Stimulated activated CD8-positive, alpha-beta memory T cell treated with anti-CD3 and anti-CD28 coated beads, Interleukin-4, amount 100 ng/mL, for 48 hours (primary cell): ENCODE measurements around the gene CCR7.

Experiments used
- DNase-seq: peaks from one replicate; pipeline ENCODE4 v3.0.0-alpha.2; 2020

CCR7 gene

DNA sequence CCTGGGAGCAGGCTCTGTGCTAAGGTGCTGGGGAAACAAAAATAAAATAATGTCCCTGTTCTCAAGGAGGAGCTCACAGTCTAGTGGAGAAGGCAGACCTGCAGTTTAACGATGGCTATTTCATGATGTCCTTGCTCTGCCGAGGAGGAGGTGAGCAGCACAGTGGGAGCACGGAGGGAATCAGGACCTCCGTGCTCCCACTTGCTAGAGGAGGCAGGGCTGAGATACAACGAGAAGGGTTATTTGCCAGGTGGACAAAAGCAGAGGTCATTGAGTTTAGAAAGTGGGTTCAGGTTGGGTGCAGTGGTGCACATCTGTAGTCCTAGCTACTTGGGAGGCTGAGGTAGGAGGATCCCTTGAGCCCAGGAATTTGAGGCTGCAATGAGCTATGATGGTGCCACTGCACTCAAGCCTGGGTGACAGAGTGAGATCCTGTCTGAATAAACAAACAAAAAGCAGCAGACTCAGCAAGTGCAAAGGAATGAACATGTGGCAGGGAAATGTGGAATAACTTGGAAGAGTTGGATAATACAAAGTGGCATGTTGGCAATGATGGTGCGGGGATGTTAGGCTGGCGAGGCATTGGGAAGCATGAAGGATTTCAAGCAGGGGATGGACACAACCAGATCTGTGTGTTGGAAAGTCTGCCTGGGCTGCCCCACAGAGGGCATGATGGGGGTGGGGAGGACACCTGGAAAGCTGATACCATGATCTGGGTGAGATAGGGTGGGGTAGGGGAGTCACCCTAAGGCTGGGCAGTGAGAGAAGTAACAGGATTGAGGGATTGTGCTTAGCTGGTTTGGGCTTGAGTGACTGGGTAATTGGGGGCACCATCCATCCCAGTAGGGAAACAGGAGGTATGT, 51.0 kb downstream of the CCR7 start:
- DNase-seq, result no peak

DNA sequence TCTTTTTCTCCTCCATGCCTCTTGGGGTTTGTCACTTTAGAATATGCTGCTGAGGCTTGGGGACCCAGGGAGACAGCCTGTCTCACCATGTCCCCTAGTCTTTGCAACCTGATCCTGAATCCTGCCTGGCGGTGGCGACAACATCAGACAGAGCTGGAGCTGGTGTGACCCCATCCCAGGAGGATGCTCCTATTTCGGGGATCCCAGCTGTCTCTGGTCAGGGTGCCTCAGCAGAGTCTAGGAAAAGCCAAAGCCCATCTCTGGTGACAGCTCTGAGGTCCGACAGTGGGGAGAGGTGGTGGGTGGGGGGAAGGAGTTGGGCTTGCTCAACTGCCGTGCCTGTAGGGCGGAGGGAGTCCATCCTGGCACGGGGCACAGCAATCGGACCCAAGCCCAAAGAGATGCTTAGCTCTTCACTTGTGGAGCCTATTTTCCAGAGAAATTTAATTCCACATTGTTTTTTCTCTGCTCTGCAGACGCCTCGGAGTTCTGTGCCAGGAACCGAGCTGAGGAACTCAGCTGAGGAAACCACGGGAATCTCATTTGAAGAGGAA, 53.5 kb downstream of the CCR7 start:
- DNase-seq, result no peak

DNA sequence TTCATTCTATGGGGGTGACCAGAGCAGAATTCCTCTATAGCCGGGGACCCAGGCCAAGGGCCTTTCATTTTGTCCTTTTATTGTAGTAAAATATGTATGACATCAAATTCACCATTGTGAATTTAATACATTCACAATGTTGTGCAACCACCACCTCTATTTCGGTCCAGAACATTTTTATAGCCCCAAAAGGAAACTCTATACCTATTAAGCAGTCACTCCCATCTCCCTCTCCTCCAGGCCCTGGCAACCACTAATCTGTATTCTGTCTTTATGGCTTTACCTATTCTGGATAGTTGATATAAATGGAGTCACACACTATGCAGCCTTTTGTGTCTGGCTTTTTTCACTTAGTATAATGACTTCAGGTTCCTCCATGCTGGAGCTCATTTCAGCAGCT, 54.1 kb downstream of the CCR7 start:
- DNase-seq, result no peak

DNA sequence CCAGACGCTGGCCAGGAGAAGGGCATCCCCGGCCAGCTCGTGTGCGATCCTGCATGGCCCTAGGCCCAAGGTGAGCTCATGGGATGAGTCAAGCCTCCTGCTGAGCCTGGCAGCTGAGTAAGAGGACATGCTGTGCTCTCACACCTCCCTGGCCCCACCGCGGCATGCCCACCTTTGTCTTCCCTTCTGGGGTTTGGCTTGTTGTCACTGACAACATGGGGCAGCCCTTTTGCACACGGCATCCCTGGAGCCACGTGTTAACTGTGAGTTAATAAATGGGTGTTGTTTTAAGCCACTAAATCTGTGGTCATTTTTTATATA, 55.0 kb downstream of the CCR7 start:
- no peak for DNase-seq

DNA sequence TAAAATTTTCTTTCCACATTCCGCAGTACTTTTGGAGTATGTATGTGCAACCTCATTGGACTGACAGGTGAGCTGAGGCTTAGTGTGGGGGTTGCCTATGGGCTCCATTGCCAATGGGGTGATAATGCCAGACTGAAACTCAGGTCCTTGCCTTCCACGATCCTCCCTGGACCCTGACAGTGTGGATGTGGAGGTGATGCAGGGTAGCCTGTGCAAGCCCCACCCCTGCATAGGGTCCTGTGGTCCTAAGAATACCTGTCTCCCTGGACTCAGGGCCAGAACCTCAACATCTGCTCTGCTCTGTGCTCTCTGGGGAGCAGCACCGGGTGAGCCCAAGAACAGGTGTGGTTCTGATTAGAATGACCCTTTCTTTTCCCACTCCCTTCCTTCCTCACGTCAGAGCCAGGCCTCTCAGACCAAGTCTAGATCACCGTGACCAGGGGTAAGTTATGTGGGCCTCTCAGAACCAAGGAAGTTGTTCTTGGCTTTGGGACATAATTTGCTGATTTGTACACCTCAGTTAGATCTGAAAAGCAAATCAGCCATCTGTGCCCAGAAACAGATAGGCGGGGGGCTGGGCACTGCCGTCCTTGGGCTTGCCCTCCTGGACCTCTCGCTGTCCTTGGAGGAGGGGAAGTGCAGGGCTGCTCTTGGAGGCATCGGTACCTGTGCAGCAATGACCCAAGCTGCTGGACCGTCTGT, 55.5 kb downstream of the CCR7 start:
- no peak for DNase-seq

- DNase-seq, result no peak
These were observed 58.5 kb downstream of the CCR7 start for GRCh38 chr17:40506786-40507185.
